ENCODE data around the gene NMT2. TPM values are rescaled to one million over a fixed set of nuclear protein-coding genes. Genes with fewer than 3 reads are reported as not detected.

Gene NMT2
- total RNA-seq, 1 experiment from 2014 or later = 14.4 TPM

- no peaks in the 10 kb centered on the region for H3K79me2 ChIP-seq (ENCODE audit: low read length)
- no peaks in the 10 kb centered on the region for H3K36me3 ChIP-seq (ENCODE audit: low read depth, low read length)
- H3K9me2 ChIP-seq (replicated peaks; ENCODE audit: low read length) = no peaks in the 10 kb centered on the region
- ChIA-PET CTCF (no interaction called here), POLR2A (ENCODE audit: unreplicated experiment) (no interaction called here)
- H2AFZ ChIP-seq (ENCODE audit: low read length) = no peak overlapping the region
- H3F3A ChIP-seq (ENCODE audit: low read length, unreplicated experiment) = no peaks in the 10 kb centered on the region
- DNase-seq = no peak
- no TSS peak for BruUV-seq (replicated peaks)
- H3K9ac ChIP-seq (ENCODE audit: low read length) = no peak overlapping the region
- no peaks in the 10 kb centered on the region for H4K20me1 ChIP-seq (ENCODE audit: low read length)
- no peak overlapping the region for H3K4me3 ChIP-seq (ENCODE audit: low read length)
- no peak for ATAC-seq
- H3K4me1 ChIP-seq (ENCODE audit: insufficient read depth, low read length) = no peaks in the 10 kb centered on the region
- TF ChIP-seq EZH2 (IDR thresholded peaks at IDR 0.05; ENCODE audit: low read length, unreplicated experiment) (no peak), CTCF (conservative IDR thresholded peaks at IDR 0.05; ENCODE audit: low read depth, low read length) (no peak), EZH2phosphoT487 (IDR thresholded peaks at IDR 0.05; ENCODE audit: borderline replicate concordance, low read length) (no peak)
- no peaks in the 10 kb centered on the region for H3K9me3 ChIP-seq (ENCODE audit: low read length)
- intact Hi-C loops (cut with micrococcal nuclease) = no loop called here
- H3K27ac ChIP-seq (ENCODE audit: low read length) = no peak overlapping the region
- H3K27me3 ChIP-seq (ENCODE audit: low read length) = no peaks in the 10 kb centered on the region
- H3K4me2 ChIP-seq (ENCODE audit: low read length) = no peak overlapping the region
Observed at GRCh38 chr10:15060638-15061037, 107.9 kb downstream of the NMT2 start.

- no TSS peak for BruUV-seq (replicated peaks)
- H3K4me1 ChIP-seq (ENCODE audit: insufficient read depth, low read length) = no peaks in the 10 kb centered on the region
Observed at GRCh38 chr10:15059914-15060313, 108.6 kb downstream of the NMT2 start.

DNA sequence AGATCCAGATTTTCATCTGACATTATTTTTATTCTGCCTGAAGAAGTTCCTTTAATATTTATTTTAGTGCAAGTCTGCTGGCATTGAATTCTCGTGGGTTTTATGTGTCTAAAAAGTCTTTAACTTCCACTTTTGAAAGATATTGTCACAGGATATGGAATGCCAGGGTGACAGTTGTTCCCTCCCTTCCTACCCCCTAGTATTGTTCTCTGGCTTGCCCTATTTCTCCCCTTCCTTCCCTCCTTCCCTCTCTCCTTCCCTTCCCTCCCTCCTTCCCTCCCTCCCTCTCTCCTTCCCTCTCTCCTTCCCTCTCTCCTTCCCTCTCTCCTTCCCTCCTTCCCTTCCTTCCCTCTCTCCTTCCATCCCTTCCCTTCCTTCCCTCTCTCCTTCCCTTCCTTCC, 109.8 kb downstream of the NMT2 start:
- H3K4me2 ChIP-seq (ENCODE audit: low read length) = no peak overlapping the region
- no peak overlapping the region for H2AFZ ChIP-seq (ENCODE audit: low read length)
- ATAC-seq = no peak
- ChIA-PET POLR2A (ENCODE audit: unreplicated experiment) (no interaction called here), CTCF (no interaction called here)
- H3K79me2 ChIP-seq (ENCODE audit: low read length) = no peaks in the 10 kb centered on the region
- H3K27ac ChIP-seq (ENCODE audit: low read length) = no peak overlapping the region
- no peaks in the 10 kb centered on the region for H3F3A ChIP-seq (ENCODE audit: low read length, unreplicated experiment)
- intact Hi-C loops (cut with micrococcal nuclease) = no loop called here
- BruUV-seq (replicated peaks) = no TSS peak
- no peak overlapping the region for H3K9ac ChIP-seq (ENCODE audit: low read length)
- DNase-seq = no peak
- no peaks in the 10 kb centered on the region for H4K20me1 ChIP-seq (ENCODE audit: low read length)
- no peaks in the 10 kb centered on the region for H3K27me3 ChIP-seq (ENCODE audit: low read length)
- no peaks in the 10 kb centered on the region for H3K4me1 ChIP-seq (ENCODE audit: insufficient read depth, low read length)
- no peak overlapping the region for H3K4me3 ChIP-seq (ENCODE audit: low read length)
- H3K9me3 ChIP-seq (ENCODE audit: low read length) = no peaks in the 10 kb centered on the region
- no peaks in the 10 kb centered on the region for H3K36me3 ChIP-seq (ENCODE audit: low read depth, low read length)
- no peaks in the 10 kb centered on the region for H3K9me2 ChIP-seq (replicated peaks; ENCODE audit: low read length)
- TF ChIP-seq EZH2 (IDR thresholded peaks at IDR 0.05; ENCODE audit: low read length, unreplicated experiment) (no peak), EZH2phosphoT487 (IDR thresholded peaks at IDR 0.05; ENCODE audit: borderline replicate concordance, low read length) (no peak), CTCF (conservative IDR thresholded peaks at IDR 0.05; ENCODE audit: low read depth, low read length) (no peak)

More at GRCh38 chr10:15059914-15060313, 108.6 kb downstream of the NMT2 start:
- ATAC-seq = no peak
- Histone ChIP-seq H3K27ac (ENCODE audit: low read length) (no peak overlapping the region), H3K4me2 (ENCODE audit: low read length) (no peak overlapping the region), H3K9me2 (replicated peaks; ENCODE audit: low read length) (no peaks in the 10 kb centered on the region), H3F3A (ENCODE audit: low read length, unreplicated experiment) (no peaks in the 10 kb centered on the region), H3K9me3 (ENCODE audit: low read length) (no peaks in the 10 kb centered on the region), H4K20me1 (ENCODE audit: low read length) (no peaks in the 10 kb centered on the region), H2AFZ (ENCODE audit: low read length) (no peak overlapping the region), H3K9ac (ENCODE audit: low read length) (no peak overlapping the region), H3K79me2 (ENCODE audit: low read length) (no peaks in the 10 kb centered on the region), H3K4me3 (ENCODE audit: low read length) (no peak overlapping the region), H3K36me3 (ENCODE audit: low read depth, low read length) (no peaks in the 10 kb centered on the region), H3K27me3 (ENCODE audit: low read length) (no peaks in the 10 kb centered on the region)
- TF ChIP-seq EZH2phosphoT487 (IDR thresholded peaks at IDR 0.05; ENCODE audit: borderline replicate concordance, low read length) (no peak), CTCF (conservative IDR thresholded peaks at IDR 0.05; ENCODE audit: low read depth, low read length) (no peak), EZH2 (IDR thresholded peaks at IDR 0.05; ENCODE audit: low read length, unreplicated experiment) (no peak)
- intact Hi-C loops (cut with micrococcal nuclease) = no loop called here
- ChIA-PET POLR2A (ENCODE audit: unreplicated experiment) (no interaction called here), CTCF (no interaction called here)
- DNase-seq = no peak

Other genes starting within 250 kb of the NMT2 start
- 3.7 and 9.8 TPM in 2 replicates for gene DCLRE1C, start 214.6 kb downstream of the NMT2 start, total RNA-seq (2014; rRNA removed)
- gene MEIG1, start 209.3 kb downstream of the NMT2 start, total RNA-seq (2014; rRNA removed) = 1.6 TPM in 1 of 2 replicates, not detected in the other
- gene OLAH, start 124.8 kb downstream of the NMT2 start, total RNA-seq (2014; rRNA removed) = not detected in 2 replicates
- 3.3 and 5.4 TPM in 2 replicates for gene ACBD7, start 79.9 kb downstream of the NMT2 start, total RNA-seq (2014; rRNA removed)
- gene RPP38, start 71.3 kb downstream of the NMT2 start, total RNA-seq (2014; rRNA removed) = 8.5 and 9.9 TPM in 2 replicates
- 10.4 and 10.7 TPM in 2 replicates for gene FAM171A1, start 202.6 kb upstream of the NMT2 start, total RNA-seq (2014; rRNA removed)

All from PC-3 (cell line).